IPS-NIHi11 (cell line): ENCODE results near the gene LRRC46.

Experiments
- DNase-seq: peaks from one replicate; pipeline ENCODE4 v3.0.0; 2012; ENCODE audit warnings: mixed read lengths, low spot score

LRRC46 gene

DNA sequence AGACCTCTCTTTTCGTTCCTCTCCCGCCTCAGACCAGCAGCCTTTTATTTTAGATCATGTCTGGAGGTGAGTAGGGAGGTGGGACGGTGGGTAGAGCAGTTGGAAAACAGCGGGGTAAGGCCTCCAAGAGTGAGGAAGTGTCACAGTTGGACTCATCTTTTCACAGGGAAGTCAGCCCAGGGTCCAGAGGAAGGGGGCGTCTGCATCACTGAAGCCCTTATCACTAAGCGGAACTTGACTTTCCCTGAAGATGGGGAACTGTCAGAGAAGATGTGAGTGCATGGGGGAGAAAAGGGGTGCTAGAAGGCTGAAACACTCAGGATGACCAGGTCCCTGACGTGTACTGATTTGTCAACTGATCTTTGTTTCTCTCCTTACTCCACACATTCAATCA lies 461 bp downstream of the LRRC46 start:
- no peak for DNase-seq

DNA sequence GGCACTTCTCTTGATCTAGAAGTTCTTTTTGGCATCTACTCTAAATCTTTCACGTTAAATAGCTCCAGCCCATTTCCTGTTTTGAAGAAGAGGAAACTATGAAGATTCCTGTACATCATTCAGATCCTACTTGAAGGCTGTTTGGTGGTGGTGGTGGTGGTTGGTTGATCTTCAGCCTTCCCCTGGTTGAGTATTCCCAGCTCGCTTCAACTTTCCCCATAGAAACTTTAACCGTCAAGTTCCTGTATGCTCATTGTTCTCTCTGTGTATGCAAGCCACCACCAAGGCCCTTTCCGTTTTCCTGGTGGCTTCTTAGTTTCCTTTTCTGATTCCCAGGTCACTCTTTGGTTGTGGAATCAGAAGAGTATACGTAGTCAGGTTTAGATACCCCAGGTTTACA lies 3.3 kb downstream of the LRRC46 start:
- no peak for DNase-seq

DNA sequence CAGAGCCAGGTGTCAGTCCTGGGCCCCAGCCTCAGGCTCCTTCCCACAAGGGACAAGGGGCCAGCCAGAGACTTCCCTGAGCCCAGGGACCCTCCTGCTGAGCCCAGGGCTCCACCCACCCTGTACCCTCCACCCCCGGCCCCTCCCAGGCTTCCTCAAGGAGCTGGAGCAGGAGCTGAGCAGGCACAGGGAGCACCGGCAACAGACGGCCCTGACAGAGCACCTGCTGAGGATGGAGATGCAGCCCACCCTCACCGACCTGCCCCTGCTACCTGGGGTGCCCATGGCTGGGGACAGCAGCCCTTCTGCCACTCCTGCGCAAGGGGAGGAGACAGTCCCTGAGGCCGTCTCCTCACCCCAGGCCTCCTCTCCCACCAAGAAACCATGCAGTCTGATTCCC lies 5.1 kb downstream of the LRRC46 start:
- DNase-seq = no peak

DNA sequence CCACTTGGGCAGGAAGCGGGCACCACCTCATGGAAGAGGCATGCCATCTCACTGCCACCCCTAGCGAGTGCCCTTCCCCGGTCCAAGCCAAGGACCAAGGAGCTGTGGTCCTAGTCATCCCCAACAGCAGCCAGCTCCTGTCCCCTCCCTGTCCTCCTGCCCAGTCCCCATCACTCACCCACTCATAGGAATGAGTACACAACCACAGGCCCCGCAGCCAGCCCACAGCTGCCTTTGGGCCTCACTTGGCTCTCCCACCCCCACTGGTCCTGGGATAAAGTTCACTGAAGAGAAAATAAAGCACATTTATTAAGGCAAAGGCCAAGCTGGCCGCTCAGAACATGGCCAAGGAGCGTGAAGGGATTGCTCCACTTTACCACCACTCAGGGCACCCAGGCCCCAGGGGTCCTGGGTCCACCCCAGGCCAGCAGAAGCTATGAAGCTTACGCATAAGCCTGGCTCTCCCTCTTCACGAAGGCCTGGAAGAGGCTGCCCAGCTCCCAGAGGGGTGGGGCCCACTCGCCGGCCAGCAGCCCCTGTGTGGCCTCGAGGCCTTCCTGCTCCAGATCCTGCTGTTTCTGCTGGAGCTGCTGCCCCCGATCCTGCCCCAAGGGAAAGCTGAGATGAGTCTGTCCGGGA lies 6.0 kb downstream of the LRRC46 start:
- no peak for DNase-seq

DNA sequence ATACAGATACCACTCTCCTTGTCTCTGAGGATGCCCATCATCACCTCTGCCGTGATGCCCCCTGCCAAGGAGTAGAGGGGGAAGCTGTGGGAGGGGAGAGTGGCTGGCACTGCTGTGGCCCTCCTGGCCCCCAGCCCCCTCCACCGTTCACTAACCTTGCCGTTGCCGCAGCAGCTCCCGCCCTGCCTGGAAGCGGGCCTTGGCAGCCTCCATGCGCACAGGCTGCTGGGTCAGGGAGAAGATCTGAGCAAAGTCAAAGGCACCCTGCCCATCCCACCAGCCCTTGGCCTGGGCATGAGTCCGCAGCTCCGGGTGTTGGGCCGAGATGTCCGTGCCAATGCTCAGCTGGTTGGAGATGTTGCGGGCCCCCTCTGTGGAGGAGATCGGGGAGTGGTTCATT lies 7.2 kb downstream of the LRRC46 start:
- no peak for DNase-seq

DNA sequence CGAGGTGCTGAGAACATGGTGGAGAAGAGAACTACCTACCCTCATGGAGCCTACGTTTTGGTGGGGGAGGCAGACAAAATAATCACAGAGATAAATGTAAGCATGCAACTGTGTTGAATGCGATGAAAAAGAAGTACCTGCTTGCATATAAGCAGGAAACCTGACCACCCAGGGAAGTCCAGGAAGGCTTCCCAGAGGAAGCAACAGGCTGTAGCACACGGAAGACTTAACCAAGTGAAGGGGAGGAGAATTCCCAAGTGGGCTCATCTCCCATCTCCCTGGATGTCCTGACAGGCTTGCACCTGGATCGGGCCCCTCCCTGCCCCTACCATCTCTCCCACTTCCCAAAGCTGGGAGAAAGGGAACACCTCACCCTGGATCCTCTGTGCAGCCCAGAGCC lies 7.6 kb downstream of the LRRC46 start:
- DNase-seq = no peak

DNA sequence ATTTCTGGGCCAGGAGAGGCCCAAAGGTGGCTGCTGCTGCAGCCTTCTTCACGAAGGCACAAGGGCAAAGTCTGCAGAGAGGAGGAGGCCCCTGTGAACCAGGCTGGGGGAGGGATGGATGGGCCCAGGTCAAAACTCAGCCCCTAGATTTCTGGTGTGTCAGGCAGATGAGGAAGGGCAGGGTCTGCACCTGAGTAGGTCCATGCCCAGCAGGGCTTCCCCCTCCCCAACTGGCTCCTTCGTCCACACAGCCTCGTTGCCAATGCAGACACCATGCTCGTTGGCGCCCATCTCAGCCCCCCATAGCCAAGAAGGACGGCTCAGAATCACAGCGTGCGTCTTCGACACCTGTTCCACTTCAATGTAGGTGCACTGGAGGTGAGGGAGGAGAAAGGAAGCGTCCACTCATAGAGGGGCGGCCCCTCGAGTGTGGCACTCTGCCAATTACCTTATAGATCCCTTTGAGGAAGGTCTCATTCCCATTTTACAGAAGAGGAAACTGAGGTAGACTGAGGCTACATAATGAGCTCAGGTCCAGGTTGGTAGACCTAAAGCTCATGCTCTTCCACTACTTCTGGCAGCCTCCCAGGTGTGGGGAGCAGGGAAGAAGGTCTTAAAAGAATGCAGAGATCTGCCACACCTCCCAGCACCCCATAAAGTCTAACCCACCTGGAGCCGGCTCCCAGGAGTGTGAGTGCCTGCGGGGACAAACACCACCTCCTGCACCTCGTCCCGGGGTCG lies 8.7 kb downstream of the LRRC46 start:
- no peak for DNase-seq

DNA sequence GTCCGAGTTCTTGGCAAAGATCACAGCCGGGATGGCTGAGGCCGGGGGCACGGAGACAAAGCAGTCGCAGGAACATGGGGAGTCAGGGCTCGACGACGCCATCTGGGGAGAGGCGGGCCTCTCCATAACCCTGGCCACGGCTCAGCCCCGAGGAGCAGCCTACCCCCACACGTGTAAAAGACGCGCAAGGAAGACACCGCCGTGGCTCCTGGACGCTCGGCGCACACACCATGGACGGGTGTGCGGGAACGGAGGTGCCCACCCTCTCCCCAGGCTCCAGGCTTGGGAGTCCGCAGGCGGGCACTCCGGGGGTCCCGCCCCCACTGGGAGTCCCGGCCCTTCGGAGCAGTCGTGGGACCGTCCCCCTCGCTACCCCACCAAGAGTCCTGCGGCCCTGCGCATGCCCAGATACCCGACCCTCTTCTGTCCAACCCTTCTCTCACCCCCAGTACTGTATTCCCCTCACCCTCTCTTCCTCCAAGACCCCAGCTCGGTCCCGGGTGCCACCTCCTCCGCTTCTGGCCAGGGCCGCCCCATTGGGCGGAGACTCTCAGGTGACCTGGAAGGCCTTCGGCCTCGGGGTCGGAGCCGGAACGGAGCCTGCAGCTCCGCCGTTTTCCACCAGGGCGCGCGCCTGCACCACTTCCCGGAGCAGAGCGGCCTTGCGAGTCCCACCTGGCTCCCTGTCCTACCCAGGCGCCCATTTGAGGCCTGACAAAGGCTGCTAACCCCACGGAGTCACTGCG lies 9.4 kb downstream of the LRRC46 start, which contains the start of gene SCRN2:
Gene SCRN2, minus strand, starts transcription at position 532 of the 746 bp plus-strand sequence. Its CDS starts 430 bp downstream, at position 102.
- peak; percentile 96 for DNase-seq

DNA sequence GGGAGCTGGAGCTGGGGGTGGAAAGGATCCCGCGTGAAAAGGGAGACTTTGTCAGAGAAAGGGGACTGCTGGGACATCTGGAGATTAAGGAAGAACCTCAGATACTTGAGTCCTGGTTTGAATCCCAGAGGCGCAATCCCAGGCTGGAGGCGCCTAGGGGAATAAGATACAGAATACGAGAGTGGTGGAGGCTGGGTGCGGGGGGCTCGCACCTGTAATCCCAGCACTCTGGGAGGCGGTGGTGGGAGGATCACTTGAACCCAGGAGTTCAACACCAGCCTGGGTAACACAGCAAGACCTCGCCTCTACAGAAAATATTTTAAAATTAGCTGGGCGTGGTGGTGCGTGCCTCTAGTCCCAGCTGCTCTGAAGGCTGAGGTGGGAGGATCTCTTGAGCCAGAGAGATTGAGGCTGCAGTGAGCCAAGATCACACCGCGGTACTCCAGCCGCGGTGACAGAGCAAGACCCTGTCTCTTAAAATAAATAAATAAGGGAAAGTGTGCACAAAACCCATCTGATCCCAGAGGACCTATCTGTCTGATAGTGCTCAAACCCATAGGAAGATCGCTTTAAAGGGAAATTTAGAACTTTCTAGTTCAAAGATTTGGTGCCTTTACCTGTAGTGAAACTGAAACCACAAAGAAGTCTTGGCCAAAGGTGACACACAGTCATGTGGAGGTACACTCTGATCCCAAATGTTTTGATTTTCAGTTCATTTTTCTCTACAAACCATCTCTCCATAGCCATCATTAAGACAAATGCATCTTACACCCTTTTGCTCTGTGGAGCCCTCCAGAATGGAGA lies 10.2 kb downstream of the LRRC46 start:
- DNase-seq = no peak

DNA sequence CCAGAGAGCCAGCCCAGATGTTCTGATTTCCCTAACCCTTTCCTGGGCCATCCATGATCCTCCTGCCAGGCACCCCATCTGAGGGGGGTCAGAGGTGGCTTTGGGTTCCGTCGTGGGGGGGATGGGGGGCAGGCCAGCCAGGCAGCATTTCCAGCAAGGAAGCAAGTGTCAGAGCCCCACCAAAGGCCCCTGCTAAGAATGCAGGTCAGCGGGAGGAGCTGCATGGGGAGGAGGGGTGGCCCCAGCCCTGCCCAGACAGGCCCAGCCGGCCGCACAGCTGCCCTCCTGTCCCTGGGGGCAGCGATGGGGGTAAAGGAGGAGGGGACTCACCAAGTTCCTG lies 11.9 kb downstream of the LRRC46 start:
- DNase-seq = no peak

DNA sequence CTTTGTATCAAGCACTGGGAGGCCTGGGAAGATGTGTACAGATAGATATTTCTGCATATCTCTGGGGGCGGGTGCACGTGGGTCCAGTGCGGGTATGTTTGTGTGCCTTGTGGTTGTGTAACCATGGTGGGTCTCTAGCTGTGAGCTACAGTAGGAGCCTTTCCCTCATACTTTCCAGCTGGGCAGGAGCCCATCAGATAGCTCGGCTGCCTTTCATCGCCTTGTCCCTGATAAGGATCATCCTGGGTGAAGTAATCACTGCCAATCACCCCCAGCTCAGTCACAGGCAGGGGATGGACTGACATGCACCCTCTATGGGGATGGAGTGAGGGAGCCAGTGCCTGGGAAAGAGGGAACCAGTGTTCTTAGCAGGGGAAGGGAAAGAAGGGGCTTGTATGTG lies 12.8 kb downstream of the LRRC46 start:
- no peak for DNase-seq

DNA sequence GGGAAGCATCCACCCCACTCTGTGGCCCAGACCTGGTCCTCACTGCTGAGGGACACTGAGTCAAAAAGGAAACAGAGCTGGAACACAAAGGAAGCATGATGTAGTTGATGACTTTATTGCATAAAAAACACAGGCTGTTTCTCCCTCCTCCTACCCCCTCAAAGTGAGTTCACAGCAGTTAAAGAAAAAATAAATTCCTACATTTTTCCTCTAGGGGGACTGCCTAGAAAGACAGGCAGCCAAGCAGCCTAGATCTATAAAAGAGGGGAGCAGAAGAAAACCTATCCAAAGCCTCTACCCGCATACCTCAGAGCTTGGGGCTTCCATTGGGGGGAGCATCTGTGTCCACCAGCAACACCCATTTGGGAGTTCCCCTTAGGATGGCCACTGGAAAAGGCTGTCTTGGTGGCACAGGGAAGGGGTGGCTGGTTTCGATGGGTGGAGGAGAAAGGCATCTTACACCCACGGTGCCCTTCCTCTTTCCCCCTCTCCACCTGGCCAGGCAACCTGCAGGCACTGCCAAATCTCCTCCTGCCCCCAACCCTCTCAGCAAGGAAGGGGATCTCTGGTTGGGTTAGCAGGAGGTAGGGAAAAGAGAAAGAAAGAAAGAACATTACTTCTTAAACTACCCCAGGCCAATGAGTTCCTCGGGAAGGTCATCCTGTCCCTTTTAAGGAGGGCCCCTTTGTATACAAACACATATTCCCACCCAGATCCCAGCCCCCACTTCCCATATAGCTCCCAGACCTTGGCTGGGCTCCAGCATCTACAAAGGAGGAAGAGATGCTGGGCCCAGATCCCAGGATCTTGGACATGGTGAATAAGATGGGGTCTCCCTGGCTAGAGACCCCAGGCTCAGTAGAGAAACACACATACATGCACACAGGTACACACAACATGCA lies 13.6 kb downstream of the LRRC46 start:
- DNase-seq = no peak

DNA sequence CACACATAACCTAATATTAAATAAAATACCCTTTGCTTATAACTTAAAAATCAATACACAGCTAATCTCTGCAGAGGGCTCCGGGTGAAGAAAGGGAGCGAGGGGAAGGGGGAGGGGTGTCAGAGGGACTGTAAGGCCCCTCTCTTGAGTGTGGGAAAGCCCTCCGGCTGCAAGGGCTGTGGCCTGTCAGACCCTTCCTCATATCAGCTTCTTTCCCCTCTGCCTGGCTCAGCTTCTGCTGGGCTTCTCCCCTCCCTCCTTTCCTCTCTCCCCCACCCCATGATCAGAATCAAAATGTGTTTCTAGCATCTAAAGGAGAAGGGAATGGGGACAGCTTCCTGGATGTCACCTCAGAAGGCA lies 14.2 kb downstream of the LRRC46 start:
- DNase-seq = no peak

DNA sequence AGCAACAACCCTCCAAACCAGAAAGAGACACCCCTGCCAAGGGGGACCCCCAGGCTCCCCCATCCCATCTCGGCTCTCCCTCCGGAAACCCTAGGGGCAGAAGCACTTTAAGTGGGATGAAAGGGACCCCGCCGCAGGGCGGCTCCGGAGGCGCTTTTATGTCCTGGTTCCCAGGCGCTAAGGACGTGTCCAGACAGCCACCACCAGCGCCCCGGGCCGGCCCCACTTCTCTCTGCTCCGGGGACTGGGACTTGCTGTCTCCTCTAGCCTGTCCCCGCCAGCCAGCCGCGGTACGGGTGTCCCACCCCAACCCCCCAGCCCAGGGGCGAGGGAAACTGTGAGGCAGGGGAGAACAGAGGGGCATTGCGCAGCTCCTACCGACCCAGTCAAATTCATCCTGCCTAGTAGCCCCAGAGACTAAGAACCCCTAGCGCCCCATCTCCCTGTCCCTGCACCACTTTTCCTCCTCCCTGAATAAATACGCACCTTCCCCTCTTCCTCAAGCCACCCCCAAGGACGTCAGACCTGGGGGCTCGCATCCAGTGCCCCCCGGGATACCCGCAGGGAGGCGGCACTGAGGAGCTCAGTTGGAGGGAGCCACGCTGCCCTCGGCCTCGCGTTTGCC lies 15.4 kb downstream of the LRRC46 start:
- no peak for DNase-seq

DNA sequence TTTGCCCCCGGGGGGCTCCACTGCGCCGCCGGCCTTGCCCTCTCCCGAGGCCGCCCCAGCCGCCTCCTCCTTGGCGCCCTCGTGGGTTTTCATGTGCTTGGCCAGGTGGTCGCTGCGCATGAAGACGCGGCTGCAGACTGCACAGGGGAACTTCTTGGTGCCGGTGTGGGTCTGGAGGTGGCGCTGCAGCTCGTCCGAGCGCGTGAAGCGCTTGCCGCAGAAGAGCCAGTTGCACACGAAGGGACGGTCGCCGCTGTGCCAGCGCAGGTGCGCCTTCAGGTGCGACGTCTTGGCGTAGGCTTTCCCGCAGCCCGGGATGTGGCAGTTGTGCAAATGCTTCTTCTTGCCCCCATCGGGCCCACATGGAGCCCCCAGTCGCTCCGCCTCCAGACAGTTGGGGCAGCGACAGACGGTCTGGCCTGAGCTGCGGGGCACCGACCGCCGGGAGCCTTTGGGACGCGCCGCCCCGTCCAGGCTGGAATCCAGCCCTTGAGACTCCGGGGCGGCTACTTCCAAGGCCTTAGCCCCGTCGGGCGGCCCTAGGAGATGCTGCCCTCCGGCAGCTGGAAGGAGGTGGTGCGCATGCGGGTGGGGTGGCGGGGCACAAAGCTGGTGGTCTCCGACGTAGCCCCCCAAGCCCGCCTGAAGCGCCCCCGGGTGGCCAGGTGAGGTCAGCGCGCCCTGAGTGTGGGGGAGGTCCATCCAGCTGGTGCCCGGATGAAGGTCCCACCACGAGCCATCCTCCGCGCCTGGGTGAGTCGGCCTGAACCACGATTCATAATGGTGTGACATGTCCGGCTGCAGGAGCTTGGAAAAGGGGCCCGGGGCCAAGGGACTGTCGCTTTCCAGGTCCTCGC lies 16.1 kb downstream of the LRRC46 start:
- DNase-seq = peak; percentile 63

DNA sequence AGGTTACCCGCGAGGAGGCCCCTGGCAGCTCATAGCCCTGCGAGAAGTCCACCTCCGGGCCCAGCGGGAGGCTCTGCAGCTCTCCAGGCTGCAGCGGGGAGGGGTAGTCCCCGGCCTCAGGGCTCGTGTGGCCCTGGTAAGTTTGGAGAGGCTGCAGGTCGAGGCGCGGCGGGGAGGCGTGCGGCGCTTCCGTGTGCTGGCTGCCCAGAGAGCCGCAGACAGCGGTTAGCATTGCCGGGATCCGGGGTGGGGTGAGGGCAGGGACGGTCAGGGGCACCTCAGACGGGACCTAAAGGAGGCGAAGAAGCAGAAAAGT lies 16.7 kb downstream of the LRRC46 start:
- no peak for DNase-seq

DNA sequence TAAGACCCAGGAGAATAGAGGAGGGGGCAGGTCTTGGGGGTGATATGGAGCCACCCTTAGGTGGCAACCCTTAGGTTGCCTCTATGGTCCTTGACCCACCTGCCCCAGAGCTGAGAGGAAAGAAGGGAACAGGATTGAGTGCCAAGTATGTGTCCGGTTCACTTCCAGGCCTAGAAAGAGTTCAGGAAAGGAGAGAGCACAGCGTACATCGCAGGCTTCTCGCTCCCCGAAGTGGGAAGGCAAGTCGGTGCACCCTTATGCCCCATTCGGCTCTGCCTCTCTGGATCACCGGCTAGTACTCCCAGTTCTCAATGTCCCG lies 18.9 kb downstream of the LRRC46 start:
- no peak for DNase-seq

DNA sequence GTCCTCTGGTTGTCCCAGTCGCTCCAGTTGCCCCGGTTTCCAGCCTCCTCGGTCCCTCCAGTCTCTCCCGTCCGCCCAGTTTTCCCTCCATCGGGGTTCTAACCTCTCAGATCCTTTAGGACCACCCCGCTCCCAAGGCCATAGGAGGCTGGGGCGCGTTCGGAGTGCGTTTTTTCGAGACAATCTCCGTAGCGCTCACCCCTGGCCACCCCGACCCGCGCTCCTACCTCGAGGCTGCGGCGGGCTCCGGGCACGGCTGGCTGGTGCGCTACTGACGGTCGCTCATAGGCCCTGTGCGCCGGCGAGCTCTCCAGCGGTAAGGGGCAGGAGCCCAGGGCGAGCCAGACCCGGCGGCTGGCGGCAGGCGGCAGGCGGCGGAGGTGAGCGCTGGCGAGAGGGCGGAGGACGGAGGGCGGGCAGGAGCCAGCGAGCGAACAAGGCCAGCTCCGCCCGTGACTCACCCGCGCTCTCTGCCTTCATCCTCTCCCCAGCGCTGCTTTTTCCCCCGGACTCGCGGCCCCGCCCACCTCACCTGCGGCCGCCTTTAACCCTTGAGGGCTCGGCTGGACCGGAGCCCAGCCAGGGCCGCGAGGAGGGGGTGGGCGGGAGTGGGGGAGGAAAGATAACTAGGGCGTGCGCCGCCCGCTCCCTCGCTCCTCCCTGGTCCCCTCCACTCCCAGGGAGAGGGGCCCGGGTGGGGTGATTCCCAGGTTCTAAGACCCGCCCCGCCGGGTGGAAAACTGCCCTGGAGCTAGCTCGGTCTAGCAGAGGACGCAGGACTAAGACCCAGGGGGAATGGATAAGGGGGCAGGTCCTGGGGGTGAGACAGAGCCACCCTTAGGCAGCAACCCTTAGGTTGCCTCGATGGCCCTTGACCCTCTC lies 19.5 kb downstream of the LRRC46 start, which contains the start of gene SP6:
Gene SP6, minus strand, starts transcription at position 472 of the 882 bp plus-strand sequence. CDS start 2,734 bp downstream, outside the sequence.
- peak; percentile 91 for DNase-seq

DNA sequence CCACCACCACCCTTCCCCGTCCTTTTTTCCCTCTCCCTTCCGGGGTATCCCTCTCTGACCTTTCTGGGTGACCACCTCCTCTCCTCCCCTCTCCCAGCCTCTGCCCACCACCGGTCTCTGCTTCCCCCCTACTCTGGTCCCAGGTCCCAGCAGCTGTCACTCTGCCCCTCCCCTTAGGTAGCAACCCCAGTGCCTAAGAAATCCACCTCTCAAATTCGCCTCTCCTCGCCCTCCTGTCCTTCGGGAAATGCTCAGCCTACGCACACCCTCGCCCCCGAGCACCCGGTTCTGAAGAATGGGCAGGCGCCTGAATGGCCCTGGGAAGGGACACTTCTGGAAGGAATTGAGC lies 20.3 kb downstream of the LRRC46 start:
- DNase-seq = peak; percentile 55
